ENCODE results near the gene ACSBG1. TPM values are rescaled to one million over a fixed set of nuclear protein-coding genes. Genes with fewer than 3 reads are reported as not detected.
A peak's percentile ranks its signal among the peaks of the same experiment; 100 is the strongest.

ACSBG1 gene
- total RNA-seq, 1 donor from 2014 or later, result not detected

DNA sequence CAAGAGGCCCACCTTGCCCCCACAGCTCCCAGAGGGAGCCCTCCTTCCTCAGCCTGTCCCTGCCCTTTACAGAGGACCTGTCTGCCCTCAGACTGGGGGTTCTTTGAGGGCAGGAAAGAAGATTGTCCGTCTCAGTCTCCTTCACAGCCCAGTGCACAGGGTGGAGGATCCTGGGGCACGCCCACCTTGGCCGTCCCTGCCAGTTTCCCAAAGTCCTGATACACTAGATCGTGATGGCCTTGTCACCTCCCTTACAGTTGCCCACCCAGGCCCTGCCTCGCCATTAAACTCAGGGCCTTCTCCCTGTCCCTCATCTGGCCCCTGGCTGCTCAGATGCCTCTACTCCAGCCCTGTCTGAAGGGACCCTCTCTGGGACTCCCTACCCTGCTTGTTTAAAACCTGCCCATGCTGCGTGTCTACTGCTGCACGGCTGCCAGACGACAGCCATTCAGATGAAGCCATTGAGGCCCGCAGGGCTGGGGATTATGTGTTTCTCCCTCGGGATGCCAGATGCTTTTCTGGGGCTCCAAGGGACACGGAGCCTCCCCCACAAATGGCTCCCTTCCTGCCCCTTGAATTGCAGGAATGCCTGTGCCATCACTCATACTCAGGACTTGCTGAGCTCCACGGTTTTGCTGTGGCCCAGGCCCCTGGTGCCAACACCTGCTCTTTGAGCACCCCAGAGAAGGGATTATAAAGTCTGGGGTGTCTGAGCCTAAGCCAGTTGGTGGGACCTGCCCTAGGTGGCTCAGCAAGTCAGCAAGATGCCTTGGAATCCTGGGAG, 27.8 kb downstream of the ACSBG1 start:
- no peak for DNase-seq (ENCODE audit: low spot score, unreplicated experiment)
- TF ChIP-seq, protein P1, sequence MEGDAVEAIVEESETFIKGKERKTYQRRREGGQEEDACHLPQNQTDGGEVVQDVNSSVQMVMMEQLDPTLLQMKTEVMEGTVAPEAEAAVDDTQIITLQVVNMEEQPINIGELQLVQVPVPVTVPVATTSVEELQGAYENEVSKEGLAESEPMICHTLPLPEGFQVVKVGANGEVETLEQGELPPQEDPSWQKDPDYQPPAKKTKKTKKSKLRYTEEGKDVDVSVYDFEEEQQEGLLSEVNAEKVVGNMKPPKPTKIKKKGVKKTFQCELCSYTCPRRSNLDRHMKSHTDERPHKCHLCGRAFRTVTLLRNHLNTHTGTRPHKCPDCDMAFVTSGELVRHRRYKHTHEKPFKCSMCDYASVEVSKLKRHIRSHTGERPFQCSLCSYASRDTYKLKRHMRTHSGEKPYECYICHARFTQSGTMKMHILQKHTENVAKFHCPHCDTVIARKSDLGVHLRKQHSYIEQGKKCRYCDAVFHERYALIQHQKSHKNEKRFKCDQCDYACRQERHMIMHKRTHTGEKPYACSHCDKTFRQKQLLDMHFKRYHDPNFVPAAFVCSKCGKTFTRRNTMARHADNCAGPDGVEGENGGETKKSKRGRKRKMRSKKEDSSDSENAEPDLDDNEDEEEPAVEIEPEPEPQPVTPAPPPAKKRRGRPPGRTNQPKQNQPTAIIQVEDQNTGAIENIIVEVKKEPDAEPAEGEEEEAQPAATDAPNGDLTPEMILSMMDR (IDR thresholded peaks at IDR 0.05; ENCODE audit: unreplicated experiment), result no peak
- Mint-ChIP-seq H3K4me3 (ENCODE audit: low read depth) (no peak overlapping the region), H3K27me3 (peaks cover 14% of the 10 kb centered on the region), H3K4me1 (ENCODE audit: low read depth) (peaks cover 22% of the 10 kb centered on the region), H3K9me3 (ENCODE audit: low read depth) (no peaks in the 10 kb centered on the region), H3K36me3 (ENCODE audit: insufficient read depth) (no peaks in the 10 kb centered on the region), H3K27ac (no peak overlapping the region)

DNA sequence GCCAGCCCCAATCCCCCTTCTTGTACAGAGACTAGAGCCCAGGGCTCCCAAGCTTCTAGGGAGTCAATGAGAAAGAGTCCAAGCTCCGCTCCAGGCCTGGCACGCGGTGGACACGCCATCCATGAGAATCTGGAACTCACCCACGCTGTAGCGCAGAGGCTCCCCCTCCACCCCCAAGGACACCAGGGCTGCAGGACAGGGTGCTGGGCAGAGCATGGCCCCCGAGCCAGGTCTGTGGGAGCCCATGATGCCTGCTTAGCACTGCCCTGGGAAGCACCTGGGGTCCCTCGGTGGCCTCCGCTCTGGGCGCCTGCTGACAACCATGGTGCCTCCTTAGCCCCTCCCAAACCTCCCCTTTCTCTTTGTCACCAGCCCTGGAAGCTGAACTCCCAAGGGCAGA, 28.5 kb downstream of the ACSBG1 start:
- peaks cover 18% of the 10 kb centered on the region for H3K4me1 Mint-ChIP-seq (ENCODE audit: low read depth)
- H3K36me3 Mint-ChIP-seq (ENCODE audit: insufficient read depth), result no peaks in the 10 kb centered on the region
- H3K27ac Mint-ChIP-seq, result peak overlapping the region; percentile 33
- no peak overlapping the region for H3K4me3 Mint-ChIP-seq (ENCODE audit: low read depth)
- DNase-seq (ENCODE audit: low spot score, unreplicated experiment), result no peak
- H3K9me3 Mint-ChIP-seq (ENCODE audit: low read depth), result no peaks in the 10 kb centered on the region
- H3K27me3 Mint-ChIP-seq, result peaks cover 16% of the 10 kb centered on the region
- TF ChIP-seq, protein P1 (IDR thresholded peaks at IDR 0.05; ENCODE audit: unreplicated experiment), result no peak

DNA sequence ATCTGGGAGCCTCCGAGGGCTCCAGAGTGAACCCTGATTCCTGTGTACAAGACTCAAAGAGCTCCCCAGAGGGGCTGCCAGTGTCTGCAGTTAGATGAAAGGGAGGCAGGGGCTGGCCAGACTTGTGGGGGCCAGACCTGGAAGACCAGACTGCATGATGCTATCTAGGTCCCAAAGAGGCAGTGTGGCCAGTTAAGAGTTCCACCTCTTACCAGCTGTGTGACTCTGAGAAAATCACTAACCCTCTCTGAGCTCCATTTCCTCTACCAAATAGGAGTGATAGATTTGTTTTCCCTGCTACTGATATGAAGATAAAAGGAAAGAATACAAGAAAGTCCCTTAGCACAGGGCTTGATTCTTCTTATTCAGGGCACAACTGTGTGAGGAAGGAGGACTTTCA, 29.0 kb downstream of the ACSBG1 start:
- Mint-ChIP-seq H3K27ac (peak overlapping the region; percentile 64), H3K4me3 (ENCODE audit: low read depth) (no peak overlapping the region), H3K4me1 (ENCODE audit: low read depth) (peaks cover 18% of the 10 kb centered on the region), H3K27me3 (peaks cover 20% of the 10 kb centered on the region), H3K9me3 (ENCODE audit: low read depth) (no peaks in the 10 kb centered on the region), H3K36me3 (ENCODE audit: insufficient read depth) (no peaks in the 10 kb centered on the region)
- TF ChIP-seq, protein P1 (IDR thresholded peaks at IDR 0.05; ENCODE audit: unreplicated experiment), result no peak
- no peak for DNase-seq (ENCODE audit: low spot score, unreplicated experiment)

DNA sequence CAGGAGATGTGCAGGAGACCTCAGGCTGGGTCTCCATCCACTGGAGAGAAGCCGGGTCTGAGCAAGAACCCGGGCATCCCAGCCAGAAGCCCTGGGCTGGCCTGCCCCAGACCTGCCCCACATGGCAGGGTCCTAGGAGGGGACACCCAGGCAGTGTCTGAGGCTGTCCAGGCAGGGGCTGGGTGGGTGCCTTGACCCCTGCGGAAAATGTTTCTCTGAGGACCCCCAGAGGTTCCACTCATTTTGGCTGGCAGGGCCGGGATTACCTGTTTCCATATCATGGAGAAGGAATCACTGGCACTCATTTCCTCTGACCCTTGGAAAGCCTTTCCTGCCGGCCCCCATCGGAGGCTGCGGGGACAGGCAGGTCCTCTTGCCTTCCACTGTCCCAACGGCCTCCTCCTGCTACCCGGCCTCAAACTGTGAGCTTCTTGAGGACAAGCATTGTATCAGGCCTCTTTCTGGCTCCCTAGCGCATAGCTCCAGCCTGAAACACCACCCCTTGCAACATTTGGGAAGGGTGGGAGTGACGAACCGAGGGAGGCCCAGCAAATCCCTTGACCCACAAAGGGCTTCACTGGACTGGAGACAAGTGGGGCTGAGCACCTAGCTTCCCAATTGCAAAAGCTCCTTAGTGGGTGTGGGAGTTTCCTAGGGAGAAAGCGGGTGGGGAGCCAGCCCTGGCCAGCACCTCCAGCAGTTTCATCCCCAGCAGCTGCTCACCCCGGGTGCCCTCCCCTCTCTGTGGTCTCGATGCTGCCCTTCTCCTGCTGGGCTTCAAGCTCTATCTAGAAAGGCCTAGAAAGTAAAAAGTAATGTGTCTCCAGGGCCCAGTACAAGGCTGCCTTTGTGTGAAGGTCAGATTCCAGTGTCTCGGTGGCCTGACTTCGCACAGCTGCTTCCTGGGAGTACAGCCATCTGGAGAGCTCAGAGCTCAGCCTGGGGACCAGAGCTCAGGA, 29.7 kb downstream of the ACSBG1 start:
- H3K4me1 Mint-ChIP-seq (ENCODE audit: low read depth), result peaks cover 13% of the 10 kb centered on the region
- peak overlapping the region; percentile 64 for H3K27ac Mint-ChIP-seq

More for the DNA sequence above, 29.7 kb downstream of the ACSBG1 start:
- TF ChIP-seq, protein P1 (IDR thresholded peaks at IDR 0.05; ENCODE audit: unreplicated experiment), result no peak
- H3K9me3 Mint-ChIP-seq (ENCODE audit: low read depth), result no peaks in the 10 kb centered on the region
- peaks cover 20% of the 10 kb centered on the region for H3K27me3 Mint-ChIP-seq
- DNase-seq (ENCODE audit: low spot score, unreplicated experiment), result peak; percentile 7
- H3K36me3 Mint-ChIP-seq (ENCODE audit: insufficient read depth), result no peaks in the 10 kb centered on the region
- H3K4me3 Mint-ChIP-seq (ENCODE audit: low read depth), result no peak overlapping the region
